BLaER1 (cell line): ENCODE data around the gene FAM168B.
"Not testable (repeated sequence)": the region's sequence is repeated elsewhere in the genome, so short reads cannot be mapped to it uniquely, and the experiment has no call there.

Experiments
- H3K27ac ChIP-seq: shearing (Covaris generic); formaldehyde crosslinking; 2 replicates; pipeline ENCODE4 v1.8.1; 2022
- H3K27me3 ChIP-seq: shearing (Covaris generic); formaldehyde crosslinking; 2 replicates; pipeline ENCODE4 v1.8.1; 2022
- H3K36me3 ChIP-seq: shearing (Covaris generic); formaldehyde crosslinking; 2 replicates; pipeline ENCODE4 v1.8.1; 2022
- H3K4me1 ChIP-seq: shearing (Covaris generic); formaldehyde crosslinking; 2 replicates; pipeline ENCODE4 v1.8.1; 2022
- H3K4me2 ChIP-seq: shearing (Covaris generic); formaldehyde crosslinking; 2 replicates; pipeline ENCODE4 v1.8.1; 2022
- H3K4me3 ChIP-seq: shearing (Covaris generic); formaldehyde crosslinking; 2 replicates; pipeline ENCODE4 v1.8.1; 2022
- H3K9ac ChIP-seq: shearing (Covaris generic); formaldehyde crosslinking; 2 replicates; pipeline ENCODE4 v1.8.1; 2022
- H3K9me3 ChIP-seq: shearing (Covaris generic); formaldehyde crosslinking; 2 replicates; pipeline ENCODE4 v1.8.1; 2022
- H4K20me1 ChIP-seq: shearing (Covaris generic); formaldehyde crosslinking; 2 replicates; pipeline ENCODE4 v1.8.1; 2022
- Cebpa-rat ChIP-seq: shearing (Covaris generic); IDR thresholded peaks from 2 replicates; pipeline ENCODE4 v1.8.1; 2022

Gene FAM168B

GRCh38 chr2:131077182-131077846, 15.9 kb downstream of the FAM168B start:
- no peak overlapping the region for H3K27ac ChIP-seq
- H3K27me3 ChIP-seq, result no peaks in the 10 kb centered on the region
- H4K20me1 ChIP-seq, result peaks cover 100% of the 10 kb centered on the region
- H3K36me3 ChIP-seq, result peaks cover 100% of the 10 kb centered on the region
- H3K9ac ChIP-seq, result no peak overlapping the region
- H3K4me2 ChIP-seq, result no peak overlapping the region
- H3K4me3 ChIP-seq, result no peak overlapping the region
- no peak for TF ChIP-seq Cebpa-rat
- no peaks in the 10 kb centered on the region for H3K9me3 ChIP-seq
- 0 out of 2 replicates have a peak, but pooled peaks cover 12% of the 10 kb centered on the region for H3K4me1 ChIP-seq

GRCh38 chr2:131076707-131077106, 16.6 kb downstream of the FAM168B start:
- no peak overlapping the region for H3K4me3 ChIP-seq
- no peaks in the 10 kb centered on the region for H3K27me3 ChIP-seq
- peaks cover 100% of the 10 kb centered on the region for H3K36me3 ChIP-seq
- no peak overlapping the region for H3K4me2 ChIP-seq
- H3K9ac ChIP-seq, result no peak overlapping the region
- H3K27ac ChIP-seq, result no peak overlapping the region
- no peak for TF ChIP-seq Cebpa-rat
- peaks cover 100% of the 10 kb centered on the region for H4K20me1 ChIP-seq
- H3K9me3 ChIP-seq, result no peaks in the 10 kb centered on the region
- 0 out of 2 replicates have a peak, but pooled peaks cover 6% of the 10 kb centered on the region for H3K4me1 ChIP-seq

GRCh38 chr2:131075578-131075977, 17.7 kb downstream of the FAM168B start:
- not testable (repeated sequence) for H3K4me2 ChIP-seq, H3K27me3 ChIP-seq, H3K4me3 ChIP-seq, H3K9ac ChIP-seq, H3K9me3 ChIP-seq, H3K27ac ChIP-seq, H3K4me1 ChIP-seq
- H4K20me1 ChIP-seq, result peaks cover 100% of the 10 kb centered on the region
- H3K36me3 ChIP-seq, result peaks cover 100% of the 10 kb centered on the region

- H3K27me3 ChIP-seq, H3K4me2 ChIP-seq: not testable (repeated sequence)
- H3K36me3 ChIP-seq, result peaks cover 100% of the 10 kb centered on the region
Observed at GRCh38 chr2:131068172-131068571, 25.1 kb downstream of the FAM168B start.

GRCh38 chr2:131067465-131068125, 25.7 kb downstream of the FAM168B start:
- Histone ChIP-seq H3K4me1 (0 out of 2 replicates have a peak, but pooled peaks cover 4% of the 10 kb centered on the region), H3K9ac (no peak overlapping the region), H3K27ac (no peak overlapping the region), H3K4me3 (no peak overlapping the region), H4K20me1 (peaks cover 100% of the 10 kb centered on the region), H3K4me2 (no peak overlapping the region), H3K36me3 (peaks cover 100% of the 10 kb centered on the region), H3K27me3 (no peaks in the 10 kb centered on the region), H3K9me3 (no peaks in the 10 kb centered on the region)
- TF ChIP-seq Cebpa-rat, result no peak

More at GRCh38 chr2:131068172-131068571, 25.1 kb downstream of the FAM168B start:
- H4K20me1 ChIP-seq, result peaks cover 100% of the 10 kb centered on the region
- not testable (repeated sequence) for H3K4me1 ChIP-seq, H3K9me3 ChIP-seq, H3K4me3 ChIP-seq, H3K27ac ChIP-seq, H3K9ac ChIP-seq

GRCh38 chr2:131064589-131065512, 28.4 kb downstream of the FAM168B start:
- Histone ChIP-seq H3K9me3 (no peaks in the 10 kb centered on the region), H3K36me3 (peaks cover 97% of the 10 kb centered on the region), H3K9ac (no peak overlapping the region), H3K4me1 (0 out of 2 replicates have a peak, but pooled peaks cover 4% of the 10 kb centered on the region), H3K4me3 (no peak overlapping the region), H4K20me1 (peaks cover 99% of the 10 kb centered on the region), H3K4me2 (no peak overlapping the region), H3K27ac (no peak overlapping the region), H3K27me3 (no peaks in the 10 kb centered on the region)
- TF ChIP-seq Cebpa-rat, result no peak

- no peaks in the 10 kb centered on the region for H3K27me3 ChIP-seq
- no peak for TF ChIP-seq Cebpa-rat
- H3K36me3 ChIP-seq, result peaks cover 97% of the 10 kb centered on the region
- H3K4me3 ChIP-seq, result no peak overlapping the region
- H3K27ac ChIP-seq, result no peak overlapping the region
- no peaks in the 10 kb centered on the region for H3K9me3 ChIP-seq
- no peak overlapping the region for H3K4me2 ChIP-seq
- 0 out of 2 replicates have a peak, but pooled peaks cover 4% of the 10 kb centered on the region for H3K4me1 ChIP-seq
- H4K20me1 ChIP-seq, result peaks cover 99% of the 10 kb centered on the region
- H3K9ac ChIP-seq, result no peak overlapping the region
Observed at GRCh38 chr2:131063501-131064283, 29.6 kb downstream of the FAM168B start.

- no peaks in the 10 kb centered on the region for H3K4me1 ChIP-seq
- no peak overlapping the region for H3K4me3 ChIP-seq
- H3K9me3 ChIP-seq, result no peaks in the 10 kb centered on the region
- H3K36me3 ChIP-seq, result peaks cover 97% of the 10 kb centered on the region
- no peak overlapping the region for H3K27ac ChIP-seq
- H3K9ac ChIP-seq, result no peak overlapping the region
- H3K4me2 ChIP-seq, result no peak overlapping the region
- no peak for TF ChIP-seq Cebpa-rat
- no peaks in the 10 kb centered on the region for H3K27me3 ChIP-seq
- H4K20me1 ChIP-seq, result peaks cover 99% of the 10 kb centered on the region
Observed at GRCh38 chr2:131058920-131059319, 34.3 kb downstream of the FAM168B start.

- no peaks in the 10 kb centered on the region for H3K4me1 ChIP-seq
- H3K36me3 ChIP-seq, result peaks cover 97% of the 10 kb centered on the region
- no peak overlapping the region for H3K9ac ChIP-seq
- no peaks in the 10 kb centered on the region for H3K27me3 ChIP-seq
- H4K20me1 ChIP-seq, result peaks cover 99% of the 10 kb centered on the region
- H3K4me2 ChIP-seq, result no peak overlapping the region
- no peak overlapping the region for H3K27ac ChIP-seq
- no peak for TF ChIP-seq Cebpa-rat
- H3K9me3 ChIP-seq, result no peaks in the 10 kb centered on the region
- no peak overlapping the region for H3K4me3 ChIP-seq
Observed at GRCh38 chr2:131058214-131058843, 34.9 kb downstream of the FAM168B start.
